Tibial nerve (tissue), 4 donors: ENCODE data around the gene PLXNB2.

Experiments used
- CTCF ChIP-seq, 5 experiments: fragments of 200-600 bp in 3 of 5; fragments of 450-650 bp in 2 of 5; sonication (generic) in 3 of 5; IDR thresholded peaks; one replicate each; pipeline ENCODE4 v1.5.1; 2016 to 2019; ENCODE audit warnings: antibody characterized with exemption in 5 of 5, mild to moderate bottlenecking in 3 of 5, moderate library complexity in 2 of 5
- EP300 ChIP-seq, 2 donors: sonication (generic); formaldehyde crosslinking; IDR thresholded peaks; one replicate each; pipeline ENCODE4 v1.6.1; 2017; ENCODE audit warnings: antibody characterized with exemption in 2 of 2, mild to moderate bottlenecking in 1 of 2
- POLR2A ChIP-seq, 2 donors: fragments of 450-650 bp; IDR thresholded peaks; one replicate each; pipeline ENCODE4 v1.6.1; 2017; ENCODE audit warnings: antibody characterized with exemption in 2 of 2, mild to moderate bottlenecking in 2 of 2, moderate library complexity in 2 of 2

- no peak for TF ChIP-seq CTCF (IDR thresholded peaks at IDR 0.05)
- no peak for TF ChIP-seq POLR2A (IDR thresholded peaks at IDR 0.05)
- no peak for TF ChIP-seq EP300 (IDR thresholded peaks at IDR 0.05)
Measured at GRCh38 chr22:50246242-50247175, 60.9 kb downstream of the PLXNB2 start.
